Activated T-cell treated with anti-CD3 and anti-CD28 coated beads, Interleukin-2, amount 50 U/mL, for 72 hours (primary cell): ENCODE results near the gene ACOXL. TPM values are rescaled to one million over a fixed set of nuclear protein-coding genes. Genes with fewer than 3 reads are reported as not detected.

Source experiments
- ATAC-seq, 2 donors: fragments of 150-1000 bp; cut with Tn5 transposase; replicated peaks in 1 of 2; 2 replicates each; pipeline ENCODE4 v1.10.0; 2021; ENCODE audit warnings: moderate library complexity in 2 of 2, mild to moderate bottlenecking in 1 of 2
- DNase-seq, 2 donors: peaks; one replicate each; pipeline ENCODE4 v3.0.0; 2021 to 2022; ENCODE audit warnings: mixed read lengths in 1 of 2
- H3K27ac Mint-ChIP-seq: one replicate; pipeline ENCODE4 v1.8.0; 2022; ENCODE audit warnings: mild to moderate bottlenecking, moderate library complexity, mixed read lengths
- H3K27me3 Mint-ChIP-seq: one replicate; pipeline ENCODE4 v1.8.0; 2022; ENCODE audit warnings: low read depth, mixed read lengths
- H3K36me3 Mint-ChIP-seq, 2 donors: one replicate each; pipeline ENCODE4 v1.8.0; 2022; ENCODE audit warnings: mixed read lengths in 2 of 2, mild to moderate bottlenecking in 1 of 2; ENCODE audit not compliant: insufficient read depth in 2 of 2
- H3K4me1 Mint-ChIP-seq: one replicate; pipeline ENCODE4 v1.8.0; 2022; ENCODE audit warnings: low read depth, mixed read lengths
- H3K4me3 Mint-ChIP-seq, 2 donors: one replicate each; pipeline ENCODE4 v1.8.0; 2022; ENCODE audit warnings: mild to moderate bottlenecking in 2 of 2, mixed read lengths in 2 of 2, moderate library complexity in 2 of 2
- H3K9me3 Mint-ChIP-seq, 2 donors: one replicate each; pipeline ENCODE4 v1.8.0; 2022; ENCODE audit warnings: mixed read lengths in 2 of 2
- total RNA-seq, 2 donors: library from RNA; stranded (reverse); gene quantifications; one replicate each; pipeline ENCODE4 v1.2.3, GENCODE V29; 2022

ACOXL gene
- total RNA-seq, 2 donors from 2014 or later: 0.19 to 0.44 TPM

DNA sequence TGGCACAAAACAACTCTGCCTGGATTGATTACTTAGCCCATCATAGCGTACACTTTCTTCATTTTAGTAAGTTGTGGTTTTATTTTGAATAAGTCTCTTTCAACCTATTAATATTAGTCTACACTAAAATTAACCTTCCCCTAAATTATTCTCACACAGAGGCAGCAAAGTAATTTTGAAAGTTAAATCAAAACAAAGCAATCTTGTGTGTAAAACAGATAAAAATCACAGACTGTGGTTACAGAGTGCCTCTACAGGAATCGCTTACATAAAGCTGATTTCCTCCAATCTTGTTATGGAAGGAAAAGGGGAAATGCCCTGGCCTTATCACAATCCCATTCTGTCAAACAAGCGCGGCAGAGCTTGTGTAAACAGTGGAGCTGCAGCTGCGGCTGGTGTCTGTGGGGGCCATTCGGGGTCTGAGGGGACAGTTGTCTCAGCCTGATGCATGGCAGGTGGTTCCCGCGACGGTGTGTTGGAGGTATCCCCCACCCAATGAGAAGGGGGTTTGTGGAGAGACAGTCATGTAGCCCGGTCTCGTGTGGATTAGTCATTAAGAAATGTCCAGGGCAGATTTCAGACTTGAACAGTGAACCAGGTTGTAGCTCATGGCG is 430.5 kb downstream of the ACOXL start:
- Mint-ChIP-seq H3K27me3 (no peaks in the 10 kb centered on the region), H3K4me3 (peak overlapping the region in 1 of 2 donors; percentile 29), H3K36me3 (peaks cover 11 to 29% of the 10 kb centered on the region in 2 donors), H3K9me3 (no peaks in the 10 kb centered on the region), H3K27ac (no peak overlapping the region), H3K4me1 (peaks cover 50% of the 10 kb centered on the region)
- DNase-seq: peak; percentile 11 to 34
- ATAC-seq: peak; percentile 69 to 73

DNA sequence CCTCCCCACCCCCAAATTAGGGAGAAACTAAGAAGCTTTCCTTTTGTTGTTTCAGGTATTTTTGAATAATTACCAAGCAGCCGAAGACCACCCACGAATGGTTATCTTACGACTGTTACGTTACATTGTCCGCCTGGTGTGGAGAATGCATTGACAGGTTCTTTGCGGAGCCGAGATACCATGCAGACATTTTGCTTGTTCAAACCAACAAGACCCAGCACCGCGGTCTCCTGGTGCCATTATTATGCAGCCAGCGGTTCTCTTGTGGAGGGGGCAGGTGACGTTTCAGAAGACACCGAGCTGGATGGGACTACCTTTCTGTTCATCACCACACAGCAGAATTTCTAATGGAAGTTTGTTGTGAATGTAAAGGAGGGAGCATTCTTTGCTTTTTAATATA is 431.7 kb downstream of the ACOXL start:
- H3K9me3 Mint-ChIP-seq: no peaks in the 10 kb centered on the region
- H3K27me3 Mint-ChIP-seq: peaks cover 5% of the 10 kb centered on the region
- H3K36me3 Mint-ChIP-seq: peaks cover 9 to 25% of the 10 kb centered on the region in 2 donors
- H3K4me1 Mint-ChIP-seq: peaks cover 55% of the 10 kb centered on the region
- no peak overlapping the region for H3K4me3 Mint-ChIP-seq
- no peak overlapping the region for H3K27ac Mint-ChIP-seq
- DNase-seq (no peak), ATAC-seq (no peak)

DNA sequence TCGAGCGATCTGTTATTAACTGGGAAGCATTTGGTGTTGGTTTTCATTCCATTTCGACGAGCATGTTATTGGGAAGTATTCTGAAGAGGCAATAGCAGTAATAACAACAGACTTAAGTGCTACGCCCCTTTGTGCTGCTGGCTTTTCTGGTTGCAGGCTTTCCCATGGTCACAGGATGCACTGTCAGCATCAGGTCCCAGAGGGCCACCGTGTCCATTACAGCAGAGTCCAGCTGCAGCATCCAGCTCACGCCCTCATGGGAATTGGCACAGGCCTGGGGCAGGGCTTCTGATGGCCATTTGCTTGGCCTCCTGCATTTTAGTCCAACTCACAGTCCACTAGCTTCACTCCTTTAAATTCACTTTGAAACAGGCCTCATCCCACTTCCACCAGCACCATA is 432.7 kb downstream of the ACOXL start:
- no peak overlapping the region for H3K27ac Mint-ChIP-seq
- no peak for DNase-seq
- peaks cover 51% of the 10 kb centered on the region for H3K4me1 Mint-ChIP-seq
- no peak for ATAC-seq
- peaks cover 15% of the 10 kb centered on the region for H3K27me3 Mint-ChIP-seq
- no peaks in the 10 kb centered on the region for H3K9me3 Mint-ChIP-seq
- peaks cover 9 to 24% of the 10 kb centered on the region in 2 donors for H3K36me3 Mint-ChIP-seq
- H3K4me3 Mint-ChIP-seq: no peak overlapping the region

DNA sequence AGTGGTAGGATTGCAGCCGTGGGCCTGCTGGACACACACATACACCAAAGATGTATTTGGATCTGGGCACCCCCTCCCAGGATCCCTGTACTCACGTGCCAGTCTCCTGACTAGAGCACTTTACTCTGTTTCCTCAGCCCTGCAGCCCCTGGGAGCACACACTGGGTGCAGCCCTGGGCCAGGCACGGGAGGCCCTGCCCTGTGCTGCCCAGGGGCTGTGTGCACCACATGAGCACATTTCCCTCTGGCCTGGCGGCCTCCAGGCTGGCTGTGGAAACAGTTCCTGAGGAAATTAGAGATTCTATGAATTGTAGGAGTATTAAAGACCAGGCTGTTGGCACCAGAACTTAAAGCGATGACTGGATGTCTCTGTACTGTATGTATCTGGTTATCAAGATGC is 433.7 kb downstream of the ACOXL start:
- no peak overlapping the region for H3K27ac Mint-ChIP-seq
- H3K36me3 Mint-ChIP-seq: peaks cover 7 to 20% of the 10 kb centered on the region in 2 donors
- DNase-seq: no peak
- no peaks in the 10 kb centered on the region for H3K9me3 Mint-ChIP-seq
- H3K27me3 Mint-ChIP-seq: peaks cover 21% of the 10 kb centered on the region
- ATAC-seq: no peak
- H3K4me1 Mint-ChIP-seq: peaks cover 48% of the 10 kb centered on the region
- no peak overlapping the region for H3K4me3 Mint-ChIP-seq

DNA sequence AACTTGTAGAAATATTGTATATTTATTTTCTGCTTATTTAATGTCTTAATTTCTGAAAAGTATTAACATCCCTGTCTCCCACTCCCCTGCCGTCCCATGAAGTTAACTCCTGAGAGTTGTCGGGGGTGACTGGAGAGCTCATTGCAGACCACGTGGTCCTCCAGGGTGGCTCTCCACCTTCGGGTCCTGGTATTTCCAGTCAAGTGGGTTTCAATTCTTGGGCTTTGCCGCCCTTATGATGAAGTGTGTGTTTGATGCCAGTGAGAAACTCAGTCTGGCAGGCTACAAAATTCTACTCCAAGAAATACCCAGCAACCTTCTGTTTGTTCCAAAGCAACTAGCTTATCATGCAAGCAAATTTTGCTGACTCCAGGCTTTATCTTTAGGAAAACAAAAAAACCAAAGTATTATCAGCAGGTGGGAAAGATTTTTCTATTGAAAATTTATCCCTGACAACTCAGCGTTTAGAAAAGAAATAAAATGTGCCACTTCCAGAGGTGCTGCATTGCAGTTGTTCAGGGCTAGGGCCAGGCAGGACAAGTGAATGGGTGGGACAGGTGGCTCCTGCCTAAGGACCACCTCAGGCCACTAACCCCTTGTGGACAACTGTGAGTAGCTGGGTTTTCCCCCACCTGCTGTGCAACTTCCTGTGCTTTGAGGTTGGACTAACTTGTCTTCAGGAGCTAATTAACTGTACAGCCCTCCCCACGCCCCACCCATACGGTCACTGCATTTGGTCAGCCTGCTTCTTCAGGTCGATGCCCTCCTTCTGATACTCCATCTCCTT is 434.9 kb downstream of the ACOXL start:
- Mint-ChIP-seq H3K4me3 (no peak overlapping the region), H3K9me3 (no peaks in the 10 kb centered on the region), H3K4me1 (peaks cover 47% of the 10 kb centered on the region), H3K36me3 (peaks cover 7 to 20% of the 10 kb centered on the region in 2 donors), H3K27ac (no peak overlapping the region), H3K27me3 (peaks cover 31% of the 10 kb centered on the region)
- ATAC-seq (no peak), DNase-seq (no peak)

DNA sequence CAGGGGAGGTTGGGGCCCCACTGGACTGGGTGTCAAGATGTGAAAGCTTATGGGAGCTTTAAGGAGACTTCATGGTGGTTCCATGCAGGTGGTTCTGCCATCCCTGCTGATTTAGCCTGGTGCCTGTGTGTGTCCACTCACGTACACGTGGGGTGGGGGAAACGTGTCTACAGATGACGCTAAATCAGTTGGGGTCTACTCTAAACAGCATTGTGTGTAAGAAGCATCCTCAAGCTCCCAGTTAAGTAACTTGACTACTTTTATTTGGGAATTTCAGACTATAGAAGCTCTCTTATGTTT is 435.4 kb downstream of the ACOXL start:
- peaks cover 31% of the 10 kb centered on the region for H3K27me3 Mint-ChIP-seq
- no peak overlapping the region for H3K27ac Mint-ChIP-seq
- ATAC-seq (no peak), DNase-seq (no peak)
- H3K4me1 Mint-ChIP-seq: peaks cover 42% of the 10 kb centered on the region
- H3K4me3 Mint-ChIP-seq: no peak overlapping the region
- peaks cover 5 to 18% of the 10 kb centered on the region in 2 donors for H3K36me3 Mint-ChIP-seq
- H3K9me3 Mint-ChIP-seq: no peaks in the 10 kb centered on the region

Other genes with a start within 250 kb of the ACOXL start
- 10 to 100 TPM in 1 of 2 donors, 1 to 10 TPM in 1; 8.6 to 30.1 TPM for gene RGPD6, start 155.4 kb upstream of the ACOXL start, total RNA-seq
- 10 to 100 TPM; 76.9 to 80.8 TPM for gene BUB1, start 54.5 kb upstream of the ACOXL start, total RNA-seq